Fibroblast of peridontal ligament (primary cell): ENCODE data around the gene CDHR2.
"Not testable (repeated sequence)": the region's sequence is repeated elsewhere in the genome, so short reads cannot be mapped to it uniquely, and the experiment has no call there.

ENCODE experiments used
- DNase-seq: peaks from one replicate; pipeline ENCODE4 v3.0.0-alpha.2; 2010; ENCODE audit errors: extremely low read depth

The CDHR2 gene

GRCh38 chr5:176596689-176597416 lies 47.7 kb downstream of the CDHR2 start:
- DNase-seq, result peak; percentile 21

DNA sequence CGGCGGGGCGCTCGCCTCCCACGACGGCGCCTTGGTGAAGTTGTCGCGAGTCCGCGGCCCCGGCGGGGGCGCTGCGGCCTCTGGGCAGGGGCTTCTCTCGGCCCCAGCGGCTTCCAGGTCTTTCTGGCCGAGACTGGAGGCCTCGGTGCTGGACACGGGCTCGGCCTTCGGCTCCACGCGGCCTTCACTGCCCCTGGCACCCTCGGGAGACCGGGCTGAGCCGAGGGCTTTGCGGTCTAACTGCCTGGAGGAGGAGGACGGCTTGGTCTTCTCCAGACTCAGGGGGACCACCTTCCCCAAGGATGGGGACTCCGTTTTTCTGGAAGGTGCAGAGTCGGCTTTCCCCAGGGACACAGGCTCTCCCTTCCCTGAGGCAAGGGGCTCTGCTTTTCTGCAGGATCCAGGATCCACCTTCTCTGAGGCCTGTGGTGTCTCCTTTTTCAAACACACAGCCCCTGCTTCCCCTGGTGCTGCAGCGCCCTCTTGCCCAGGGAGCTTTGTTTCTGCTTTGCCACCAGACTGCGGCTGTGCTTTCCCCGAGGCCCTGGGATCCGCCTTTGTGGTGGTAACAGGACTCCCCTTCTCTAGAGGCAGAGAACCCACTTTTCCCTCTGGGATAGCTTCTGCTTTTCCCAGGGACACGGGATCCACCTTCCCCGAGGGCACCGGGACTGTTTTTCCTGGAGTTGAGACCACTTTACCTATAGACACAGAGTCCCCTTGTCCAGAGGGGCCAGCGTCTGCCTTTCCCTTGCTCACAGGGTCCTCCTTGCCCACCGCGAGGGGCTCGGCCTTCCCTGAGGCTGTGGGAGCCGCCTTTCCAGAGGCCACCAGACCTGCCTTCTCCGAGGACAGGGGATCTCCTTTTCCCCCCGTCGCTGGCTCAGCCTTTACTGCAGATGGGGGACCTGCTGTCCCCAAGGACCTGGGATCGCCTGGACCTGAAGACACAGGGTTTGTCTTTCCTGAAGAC lies 48.6 kb downstream of the CDHR2 start:
- no peak for DNase-seq

GRCh38 chr5:176599749-176600430 lies 50.7 kb downstream of the CDHR2 start:
- DNase-seq, result not testable (repeated sequence)

GRCh38 chr5:176601901-176602482 lies 52.9 kb downstream of the CDHR2 start:
- DNase-seq, result no peak

DNA sequence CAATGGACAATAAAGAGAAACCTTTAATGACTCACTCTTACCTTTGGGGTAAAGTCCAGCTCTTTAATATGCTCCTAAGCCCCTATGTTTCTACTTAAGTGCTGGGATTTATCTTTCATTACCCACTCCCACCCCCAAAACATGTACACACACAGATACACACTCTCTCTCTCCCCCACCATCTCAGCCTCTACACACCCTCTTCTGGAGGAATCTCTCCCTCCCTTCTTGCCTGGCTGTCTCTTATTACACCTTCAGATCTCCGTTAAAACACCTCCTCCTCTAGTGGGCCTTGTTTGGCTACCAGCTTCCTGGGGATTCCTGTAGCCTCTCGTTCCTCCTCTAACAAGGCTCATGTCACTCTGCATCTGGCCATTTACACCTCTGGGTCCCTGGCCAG lies 53.9 kb downstream of the CDHR2 start:
- no peak for DNase-seq

GRCh38 chr5:176606032-176606431 lies 56.9 kb downstream of the CDHR2 start:
- DNase-seq, result no peak

DNA sequence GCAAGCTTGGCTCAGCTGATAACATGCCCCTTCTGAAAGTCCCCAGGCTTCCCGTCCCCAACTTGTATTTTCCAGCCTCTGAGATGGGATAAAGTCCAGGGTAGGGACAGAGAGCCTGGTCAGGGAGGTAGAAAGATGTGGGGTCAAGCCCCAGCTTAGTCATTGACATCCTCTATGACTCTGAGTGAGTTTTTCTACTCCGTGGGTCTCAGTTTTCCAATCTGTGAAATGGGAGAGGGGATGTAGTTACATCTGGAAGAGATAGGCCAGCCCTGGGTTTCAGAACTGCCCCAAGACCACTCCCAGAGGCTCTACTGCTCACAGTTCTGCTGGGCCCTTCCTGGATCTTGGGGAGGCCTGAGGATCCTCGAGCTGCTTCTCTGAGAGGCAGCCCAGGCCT lies 57.7 kb downstream of the CDHR2 start:
- no peak for DNase-seq

- DNase-seq, result no peak
Measured at GRCh38 chr5:176608142-176608705, 59.1 kb downstream of the CDHR2 start.

DNA sequence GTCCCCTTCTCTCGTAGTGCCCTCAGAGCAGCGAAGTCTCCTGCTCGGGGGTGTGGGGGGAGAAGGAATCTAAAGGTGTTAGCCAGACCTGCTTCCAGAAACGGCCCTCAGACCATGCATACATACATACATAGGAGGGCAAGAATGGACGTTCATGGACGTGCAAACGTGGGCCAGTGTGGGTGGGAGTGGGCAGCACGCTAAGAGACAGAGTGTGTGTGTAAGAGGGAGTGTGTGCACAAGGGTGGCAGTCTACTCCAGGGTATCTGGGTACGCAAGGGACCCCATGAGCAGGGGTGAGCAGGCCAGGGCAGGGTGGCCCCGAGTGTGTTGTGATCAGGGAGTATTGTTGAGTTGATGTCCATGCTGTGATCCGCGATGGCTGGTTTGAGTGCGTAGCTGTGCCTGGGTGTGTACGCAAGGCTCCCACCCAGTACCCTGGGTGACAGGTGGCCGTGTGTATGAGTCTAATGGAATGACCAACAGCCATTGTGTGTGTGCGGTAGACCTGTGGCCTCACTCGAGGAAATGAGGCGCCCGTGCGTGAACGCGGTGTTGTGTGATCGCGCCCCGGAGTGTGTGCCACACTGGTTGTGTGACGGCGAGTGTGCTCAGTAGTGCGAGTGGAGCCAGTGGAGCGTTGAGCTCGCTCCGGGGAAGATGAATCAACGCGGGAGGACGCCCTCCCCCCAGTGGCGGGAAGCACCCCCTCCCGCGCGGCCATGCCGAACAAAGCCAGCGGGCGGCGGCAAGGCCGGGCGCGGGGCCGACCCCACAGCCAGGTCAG lies 60.0 kb downstream of the CDHR2 start:
- DNase-seq, result no peak

- peak; percentile 24 for DNase-seq
Measured at GRCh38 chr5:176609724-176610434, 60.7 kb downstream of the CDHR2 start, which contains the start of gene GPRIN1. GPRIN1 (minus strand) TSS chr5:176610156; CDS start chr5:176599834, 10,322 bp downstream.

DNA sequence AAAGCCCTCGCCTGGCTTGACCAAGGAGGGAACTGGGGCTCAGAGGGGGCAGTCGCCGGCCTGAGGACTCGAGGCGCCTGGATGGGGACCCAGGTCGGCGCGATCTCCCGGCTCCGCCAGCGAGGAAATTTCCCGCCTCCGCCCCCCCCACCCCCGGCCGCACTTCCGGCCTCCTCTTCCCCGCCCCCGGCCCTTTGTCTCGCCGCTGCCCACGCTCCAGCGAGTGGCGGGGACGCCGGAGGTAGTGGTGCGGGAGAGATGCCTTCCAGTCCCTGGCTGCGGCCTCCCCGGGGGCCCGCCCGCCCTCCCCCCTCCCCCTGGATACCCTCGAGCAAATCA lies 61.3 kb downstream of the CDHR2 start:
- DNase-seq, result no peak

DNA sequence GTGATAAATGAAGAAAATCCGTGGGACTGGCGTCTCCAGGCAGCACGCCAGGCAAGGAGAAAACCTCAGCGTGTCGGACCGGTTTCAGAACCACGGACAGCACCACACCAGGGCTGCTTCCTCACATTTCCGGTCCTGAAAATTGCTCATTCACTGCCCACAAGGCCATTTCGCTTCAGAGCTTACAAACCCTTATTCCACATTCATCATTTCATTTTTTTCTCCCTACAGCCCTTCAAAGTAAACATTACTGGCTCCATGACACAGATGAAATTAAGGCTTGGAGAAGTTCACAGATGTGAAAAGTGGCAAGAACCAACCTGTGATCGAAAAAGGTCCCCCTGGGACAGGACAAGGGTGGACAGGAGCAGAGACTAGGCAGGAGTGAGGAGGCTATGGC lies 62.3 kb downstream of the CDHR2 start:
- peak; percentile 89 for DNase-seq

- DNase-seq, result no peak
Measured at GRCh38 chr5:176612008-176612407, 62.9 kb downstream of the CDHR2 start.

GRCh38 chr5:176612855-176613254 lies 63.7 kb downstream of the CDHR2 start:
- no peak for DNase-seq

DNA sequence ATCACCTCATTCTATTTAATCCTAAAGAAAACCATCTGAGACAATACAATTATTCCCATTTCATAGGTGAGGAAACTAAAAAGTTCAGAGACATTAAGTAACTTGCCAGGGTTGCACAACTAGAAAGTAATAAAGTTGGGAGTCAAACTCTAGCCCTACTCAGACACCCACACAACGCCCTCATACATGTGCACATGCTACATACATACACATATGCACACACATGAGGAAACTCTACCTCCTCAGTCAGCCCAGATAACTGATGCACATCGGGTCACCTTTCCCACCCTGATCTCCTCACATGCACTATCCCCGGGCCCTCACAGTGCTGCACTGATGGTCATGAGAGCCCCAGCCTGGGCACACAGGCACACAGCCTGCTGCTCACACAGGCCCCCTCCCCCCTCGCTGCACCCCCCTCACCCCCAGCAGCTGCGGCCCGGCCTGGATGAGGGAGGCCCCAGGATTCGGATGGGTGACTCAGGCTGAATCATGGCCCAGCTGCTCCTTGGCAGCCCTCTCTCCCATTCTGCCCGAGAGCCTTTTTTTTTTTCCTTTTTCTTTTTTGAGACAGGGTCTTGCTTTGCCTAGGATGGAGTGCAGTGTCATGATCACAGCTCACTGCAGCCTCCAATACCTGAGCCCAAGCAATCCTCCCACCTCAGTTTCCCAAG lies 65.8 kb downstream of the CDHR2 start:
- DNase-seq, result peak; percentile 68

GRCh38 chr5:176616511-176616910 lies 67.4 kb downstream of the CDHR2 start:
- DNase-seq, result no peak

- DNase-seq, result no peak
Measured at GRCh38 chr5:176618783-176619182, 69.6 kb downstream of the CDHR2 start.

GRCh38 chr5:176619203-176619568 lies 70.0 kb downstream of the CDHR2 start:
- peak; percentile 75 for DNase-seq

GRCh38 chr5:176619569-176620332 lies 70.6 kb downstream of the CDHR2 start:
- no peak for DNase-seq
